ENCODE results near the gene EYS. TPM values are rescaled to one million over a fixed set of nuclear protein-coding genes. Genes with fewer than 3 reads are reported as not detected.

EYS gene
- total and polyA plus RNA-seq, 9 of the 15 experiments (the other 6 are each of a cell fraction or from before 2014, with no cell fraction given) = 0.03 to 0.36 (median 0.10) TPM; not detected in 2

DNA sequence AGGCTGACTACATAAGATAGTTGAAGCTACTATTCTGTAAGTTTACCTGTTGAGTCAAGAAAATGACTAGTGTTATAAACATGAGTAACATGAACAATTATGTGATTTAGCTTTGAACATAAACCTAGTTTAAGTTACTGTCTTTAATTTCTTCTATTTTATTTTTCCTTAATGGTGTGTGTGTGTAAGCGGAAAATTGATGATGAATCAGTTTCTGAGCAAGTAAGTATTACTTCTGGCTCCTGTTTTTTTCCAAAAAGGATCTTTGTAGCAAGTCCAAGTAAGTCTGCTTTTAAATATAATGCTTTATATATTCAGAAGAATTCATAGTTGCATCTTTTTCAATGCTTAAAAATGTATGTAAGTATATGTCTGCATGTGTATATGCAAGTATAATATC is 786.8 kb downstream of the EYS start:
- ATAC-seq = no peak
- Histone ChIP-seq H3K27ac (ENCODE audit: extremely low read depth, low read depth, low read length) (no peak overlapping the region), H3K9me3 (replicated peaks; ENCODE audit: control insufficient read depth, insufficient read depth, low read depth, low read length) (no peaks in the 10 kb centered on the region), H3K4me2 (ENCODE audit: insufficient read depth, low read length) (no peak overlapping the region), H3K4me1 (replicated peaks in 1 of 2; ENCODE audit: control insufficient read depth in 2 of 2, insufficient read depth in 2 of 2, low read length in 2 of 2) (no peaks in the 10 kb centered on the region), H3K9me1 (ENCODE audit: control insufficient read depth, insufficient read depth, low read length) (no peaks in the 10 kb centered on the region), H2AFZ (ENCODE audit: low read depth, low read length) (no peak overlapping the region), H3K36me3 (ENCODE audit: control insufficient read depth, insufficient read depth, low read length) (no peaks in the 10 kb centered on the region), H3K79me2 (ENCODE audit: control insufficient read depth, insufficient read depth, low read length) (no peaks in the 10 kb centered on the region), H3K4me3 (no peak overlapping the region), H3K27me3 (ENCODE audit: control insufficient read depth in 2 of 2, insufficient read depth in 2 of 2, low read length in 2 of 2) (no peaks in the 10 kb centered on the region), H3K9ac (ENCODE audit: insufficient read depth in 1 of 2, low read depth in 2 of 2, low read length in 2 of 2) (no peak overlapping the region), H4K20me1 (replicated peaks; ENCODE audit: control insufficient read depth, insufficient read depth, low read length) (no peaks in the 10 kb centered on the region)
- POLR2A ChIA-PET = no interaction called here
- DNase-seq (ENCODE audit: extremely low read depth in 1 of 4, low spot score in 3 of 4) = no peak
- FAIRE-seq = no peak
- 0% methylated on average over 1 of the region's 1 CpG for WGBS (ENCODE audit: insufficient coverage, low coverage, missing lambda C conversion rate)
- TF ChIP-seq FOS (IDR thresholded peaks at IDR 0.05; ENCODE audit: extremely low read depth, insufficient read length) (no peak), SMAD4 (CRISPR knock-in tag; conservative IDR thresholded peaks at IDR 0.05) (no peak), RAD21 (CRISPR knock-in tag; conservative IDR thresholded peaks at IDR 0.05 in 1 of 2, IDR thresholded peaks at IDR 0.05 in 1 of 2) (no peak), RBM14 (IDR thresholded peaks at IDR 0.05; ENCODE audit: borderline replicate concordance, insufficient read depth, low read depth, low read length) (no peak), NCOA2 (IDR thresholded peaks at IDR 0.05; ENCODE audit: partially characterized antibody in 2 of 2) (no peak)
- in situ Hi-C loops (cut with MboI) (no loop called here), intact Hi-C loops (cut with micrococcal nuclease) (no loop called here)
- BruUV-seq (replicated peaks) = no TSS peak
- CTCF ChIA-PET (ENCODE audit: low intra/inter-chr PET ratio) = no interaction called here

DNA sequence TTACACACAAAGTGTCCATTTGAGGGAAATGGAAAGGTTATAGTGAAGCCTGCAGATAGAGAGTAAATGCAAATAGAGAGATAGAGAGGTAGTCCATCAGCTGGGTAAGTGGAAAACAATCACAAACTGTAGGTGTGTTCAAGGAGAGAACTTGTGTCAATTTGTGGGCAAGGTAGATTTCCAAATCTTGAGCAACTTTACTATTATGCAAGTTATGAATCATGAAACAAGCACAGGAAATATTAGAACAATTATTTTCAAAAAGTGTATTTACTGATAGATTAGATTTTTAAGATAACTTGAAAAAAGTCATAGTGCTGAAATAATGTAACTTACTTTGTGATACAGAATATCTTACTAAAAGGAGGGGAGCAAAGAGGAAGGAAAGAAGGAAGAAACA is 792.9 kb downstream of the EYS start:
- H3K27me3 ChIP-seq (ENCODE audit: control insufficient read depth in 2 of 2, insufficient read depth in 2 of 2, low read length in 2 of 2) = no peaks in the 10 kb centered on the region
- no TSS peak for BruUV-seq (replicated peaks)
- no peaks in the 10 kb centered on the region for H4K20me1 ChIP-seq (replicated peaks; ENCODE audit: control insufficient read depth, insufficient read depth, low read length)
- H3K4me3 ChIP-seq = no peak overlapping the region
- in situ Hi-C loops (cut with MboI) (no loop called here), intact Hi-C loops (cut with micrococcal nuclease) (no loop called here)
- no peak overlapping the region for H3K4me2 ChIP-seq (ENCODE audit: insufficient read depth, low read length)
- ChIA-PET POLR2A (no interaction called here), CTCF (ENCODE audit: low intra/inter-chr PET ratio) (no interaction called here)
- no peaks in the 10 kb centered on the region for H3K9me1 ChIP-seq (ENCODE audit: control insufficient read depth, insufficient read depth, low read length)
- no peaks in the 10 kb centered on the region; the same call in 1 of the 2 replicates for H3K9me3 ChIP-seq (replicated peaks; ENCODE audit: control insufficient read depth, insufficient read depth, low read depth, low read length)
- H2AFZ ChIP-seq (ENCODE audit: low read depth, low read length) = no peak overlapping the region
- ATAC-seq = no peak
- no peak overlapping the region for H3K9ac ChIP-seq (ENCODE audit: insufficient read depth in 1 of 2, low read depth in 2 of 2, low read length in 2 of 2)
- H3K4me1 ChIP-seq (replicated peaks in 1 of 2; ENCODE audit: control insufficient read depth in 2 of 2, insufficient read depth in 2 of 2, low read length in 2 of 2) = no peaks in the 10 kb centered on the region
- H3K36me3 ChIP-seq (ENCODE audit: control insufficient read depth, insufficient read depth, low read length) = no peaks in the 10 kb centered on the region
- DNase-seq (ENCODE audit: extremely low read depth in 1 of 4, low spot score in 3 of 4) = no peak
- no peak overlapping the region for H3K27ac ChIP-seq (ENCODE audit: extremely low read depth, low read depth, low read length)
- TF ChIP-seq SLC30A9 (CRISPR knock-in tag; IDR thresholded peaks at IDR 0.05) (no peak), KDM1A (IDR thresholded peaks at IDR 0.05) (no peak), TAF1 (IDR thresholded peaks at IDR 0.05; ENCODE audit: control insufficient read depth, extremely low read depth, insufficient read depth, low read length, severe bottlenecking) (no peak), ZNF57 (CRISPR knock-in tag; IDR thresholded peaks at IDR 0.05) (no peak), MAFK (IDR thresholded peaks at IDR 0.05; ENCODE audit: low read length) (no peak)
- no peaks in the 10 kb centered on the region for H3K79me2 ChIP-seq (ENCODE audit: control insufficient read depth, insufficient read depth, low read length)
- no peak for FAIRE-seq
